Measurements from ENCODE around the gene ARPC1A.

ARPC1A gene

DNA sequence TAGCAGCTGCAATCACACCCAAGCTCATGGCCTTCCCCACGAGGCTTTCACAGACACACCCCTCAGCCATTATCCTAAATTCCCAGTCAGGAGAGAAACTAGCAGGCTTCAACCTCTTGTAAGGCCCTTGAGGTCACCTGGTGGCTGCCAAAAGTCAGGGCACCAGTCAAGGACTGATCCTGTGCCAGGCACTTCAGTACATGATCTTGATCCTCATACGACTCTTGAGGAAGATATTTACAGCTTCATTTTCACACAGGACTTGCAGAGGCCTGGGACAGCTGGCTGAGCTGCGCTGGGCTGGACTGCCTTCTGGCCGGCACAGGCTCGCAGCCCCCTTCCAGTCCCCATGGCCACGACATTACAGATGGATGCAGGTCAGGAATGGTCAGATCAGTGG, 73.9 kb downstream of the ARPC1A start:
- H3K27me3 ChIP-seq (ENCODE audit: control insufficient read depth, low read length) = no peaks in the 10 kb centered on the region
- H3K9me2 ChIP-seq (replicated peaks; ENCODE audit: control insufficient read depth, low read length) = no peaks in the 10 kb centered on the region
- peaks cover 24% of the 10 kb centered on the region for H3K79me2 ChIP-seq (ENCODE audit: control insufficient read depth, low read length)
- no peaks in the 10 kb centered on the region for H3K4me1 ChIP-seq (ENCODE audit: control insufficient read depth, low read length)
- H3K4me2 ChIP-seq (ENCODE audit: low read length) = no peak overlapping the region
- TF ChIP-seq EZH2phosphoT487 (IDR thresholded peaks at IDR 0.05; ENCODE audit: borderline replicate concordance, low read length) = no peak
- TF ChIP-seq, protein P1, sequence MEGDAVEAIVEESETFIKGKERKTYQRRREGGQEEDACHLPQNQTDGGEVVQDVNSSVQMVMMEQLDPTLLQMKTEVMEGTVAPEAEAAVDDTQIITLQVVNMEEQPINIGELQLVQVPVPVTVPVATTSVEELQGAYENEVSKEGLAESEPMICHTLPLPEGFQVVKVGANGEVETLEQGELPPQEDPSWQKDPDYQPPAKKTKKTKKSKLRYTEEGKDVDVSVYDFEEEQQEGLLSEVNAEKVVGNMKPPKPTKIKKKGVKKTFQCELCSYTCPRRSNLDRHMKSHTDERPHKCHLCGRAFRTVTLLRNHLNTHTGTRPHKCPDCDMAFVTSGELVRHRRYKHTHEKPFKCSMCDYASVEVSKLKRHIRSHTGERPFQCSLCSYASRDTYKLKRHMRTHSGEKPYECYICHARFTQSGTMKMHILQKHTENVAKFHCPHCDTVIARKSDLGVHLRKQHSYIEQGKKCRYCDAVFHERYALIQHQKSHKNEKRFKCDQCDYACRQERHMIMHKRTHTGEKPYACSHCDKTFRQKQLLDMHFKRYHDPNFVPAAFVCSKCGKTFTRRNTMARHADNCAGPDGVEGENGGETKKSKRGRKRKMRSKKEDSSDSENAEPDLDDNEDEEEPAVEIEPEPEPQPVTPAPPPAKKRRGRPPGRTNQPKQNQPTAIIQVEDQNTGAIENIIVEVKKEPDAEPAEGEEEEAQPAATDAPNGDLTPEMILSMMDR (IDR thresholded peaks at IDR 0.05; ENCODE audit: low read depth, low read length, poor library complexity, severe bottlenecking) = no peak
- H3K9me3 ChIP-seq (ENCODE audit: control insufficient read depth, insufficient read depth, low read length) = no peaks in the 10 kb centered on the region
- peaks cover 19% of the 10 kb centered on the region for H4K20me1 ChIP-seq (ENCODE audit: control insufficient read depth, insufficient read depth, low read depth, low read length)
- H3K27ac ChIP-seq (ENCODE audit: low read depth, low read length) = no peak overlapping the region
- H3F3A ChIP-seq (ENCODE audit: control insufficient read depth, insufficient read depth) = peaks cover 23% of the 10 kb centered on the region
- H3K4me3 ChIP-seq (ENCODE audit: low read length) = no peak overlapping the region
- peaks cover 91% of the 10 kb centered on the region for H3K36me3 ChIP-seq (ENCODE audit: control insufficient read depth, low read length)

DNA sequence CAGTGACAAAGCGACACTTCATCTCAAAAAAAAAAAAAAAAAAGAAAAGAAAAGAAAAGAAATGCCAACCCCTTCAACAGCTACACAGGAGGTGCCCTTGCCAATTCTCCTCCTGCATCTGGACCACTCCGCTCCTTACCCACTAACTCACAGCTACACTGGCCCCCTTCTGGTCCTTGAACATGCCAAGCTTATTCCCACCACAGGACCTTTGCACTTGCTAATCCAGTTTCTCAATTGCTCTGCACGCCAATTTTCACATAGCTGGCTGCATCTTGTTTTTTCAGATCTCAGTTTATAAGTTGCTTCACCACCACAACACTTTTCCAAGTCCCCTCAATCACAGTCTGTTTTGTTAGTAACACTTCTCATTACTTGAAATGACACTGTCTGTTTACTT, 77.2 kb downstream of the ARPC1A start:
- TF ChIP-seq, protein P1 (IDR thresholded peaks at IDR 0.05; ENCODE audit: low read depth, low read length, poor library complexity, severe bottlenecking) = no peak
- TF ChIP-seq EZH2phosphoT487 (IDR thresholded peaks at IDR 0.05; ENCODE audit: borderline replicate concordance, low read length) = no peak
- Histone ChIP-seq H3K9me3 (ENCODE audit: control insufficient read depth, insufficient read depth, low read length) (no peaks in the 10 kb centered on the region), H3K27me3 (ENCODE audit: control insufficient read depth, low read length) (no peaks in the 10 kb centered on the region), H3K4me2 (ENCODE audit: low read length) (no peak overlapping the region), H3F3A (ENCODE audit: control insufficient read depth, insufficient read depth) (peaks cover 14% of the 10 kb centered on the region), H4K20me1 (ENCODE audit: control insufficient read depth, insufficient read depth, low read depth, low read length) (peaks cover 27% of the 10 kb centered on the region), H3K4me1 (ENCODE audit: control insufficient read depth, low read length) (peaks cover 18% of the 10 kb centered on the region), H3K36me3 (ENCODE audit: control insufficient read depth, low read length) (peaks cover 90% of the 10 kb centered on the region), H3K4me3 (ENCODE audit: low read length) (no peak overlapping the region), H3K79me2 (ENCODE audit: control insufficient read depth, low read length) (peaks cover 56% of the 10 kb centered on the region), H3K27ac (ENCODE audit: low read depth, low read length) (no peak overlapping the region), H3K9me2 (replicated peaks; ENCODE audit: control insufficient read depth, low read length) (no peaks in the 10 kb centered on the region)

DNA sequence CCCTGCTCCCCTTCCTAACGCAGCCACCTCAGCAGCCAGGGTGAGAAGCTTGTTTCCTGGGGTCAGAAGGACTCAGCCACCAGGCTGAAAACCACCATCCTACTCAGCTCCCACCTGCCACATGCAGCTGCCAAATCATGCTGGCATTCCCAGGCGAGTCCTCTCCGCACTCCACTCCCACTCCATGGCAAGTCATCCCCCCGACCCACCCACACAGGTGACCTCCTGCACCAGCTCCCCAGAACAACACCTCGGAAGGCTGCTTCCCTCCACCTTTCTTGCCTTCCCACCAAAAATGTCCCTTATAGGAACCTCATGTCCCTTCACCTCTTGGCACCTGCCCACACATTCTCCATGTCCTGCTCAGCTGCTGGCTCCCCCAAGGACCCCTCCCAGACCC, 78.1 kb downstream of the ARPC1A start:
- Histone ChIP-seq H3K27me3 (ENCODE audit: control insufficient read depth, low read length) (no peaks in the 10 kb centered on the region), H3K27ac (ENCODE audit: low read depth, low read length) (no peak overlapping the region), H3K4me2 (ENCODE audit: low read length) (no peak overlapping the region), H4K20me1 (ENCODE audit: control insufficient read depth, insufficient read depth, low read depth, low read length) (peaks cover 26% of the 10 kb centered on the region), H3K9me2 (replicated peaks; ENCODE audit: control insufficient read depth, low read length) (no peaks in the 10 kb centered on the region), H3K4me3 (ENCODE audit: low read length) (no peak overlapping the region), H3K36me3 (ENCODE audit: control insufficient read depth, low read length) (peaks cover 86% of the 10 kb centered on the region), H3K4me1 (ENCODE audit: control insufficient read depth, low read length) (peaks cover 18% of the 10 kb centered on the region), H3F3A (ENCODE audit: control insufficient read depth, insufficient read depth) (peaks cover 10% of the 10 kb centered on the region), H3K9me3 (ENCODE audit: control insufficient read depth, insufficient read depth, low read length) (no peaks in the 10 kb centered on the region), H3K79me2 (ENCODE audit: control insufficient read depth, low read length) (peaks cover 65% of the 10 kb centered on the region)
- no peak for TF ChIP-seq EZH2phosphoT487 (IDR thresholded peaks at IDR 0.05; ENCODE audit: borderline replicate concordance, low read length)
- TF ChIP-seq, protein P1 (IDR thresholded peaks at IDR 0.05; ENCODE audit: low read depth, low read length, poor library complexity, severe bottlenecking) = no peak

Measured in DOHH2 (cell line).